KG1 (cell line): ENCODE data around the gene MRGPRE.

Source experiments
- DNase-seq: peaks from one replicate; lab custom pipeline; 2025; lab: John Stamatoyannopoulos, UW

The MRGPRE gene

GRCh38 chr11:3178349-3178748 is 53.9 kb downstream of the MRGPRE start:
- no peak for DNase-seq

DNA sequence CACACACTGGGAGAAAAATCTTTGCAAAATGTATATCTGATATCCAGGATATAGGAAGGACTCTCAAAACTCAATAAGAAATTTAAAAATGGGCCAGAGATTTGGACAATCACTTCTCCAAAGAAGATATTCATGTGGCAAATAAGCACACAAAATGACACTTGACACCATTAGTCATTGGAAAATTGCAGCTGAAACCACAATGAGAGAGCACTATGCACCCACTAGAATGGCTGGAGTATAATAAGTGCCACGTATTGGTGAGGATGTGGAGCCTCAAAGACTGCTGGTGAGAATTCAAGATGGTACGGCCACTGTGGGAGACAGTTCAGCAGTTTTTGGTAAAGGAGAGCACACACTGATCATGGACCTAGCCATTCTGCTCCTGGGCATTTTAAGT is 54.3 kb downstream of the MRGPRE start:
- no peak for DNase-seq
